ENCODE measurements around the gene CCSER1.
"Not testable (repeated sequence)": the region's sequence is repeated elsewhere in the genome, so short reads cannot be mapped to it uniquely, and the experiment has no call there.

The CCSER1 gene

GRCh38 chr4:91592125-91592524 lies 1464.9 kb downstream of the CCSER1 start:
- no peak for DNase-seq (ENCODE audit: low read depth)

- DNase-seq (ENCODE audit: low read depth) = no peak
These were observed 1469.5 kb downstream of the CCSER1 start for GRCh38 chr4:91596718-91597117.

GRCh38 chr4:91598696-91599095 lies 1471.5 kb downstream of the CCSER1 start:
- no peak for DNase-seq (ENCODE audit: low read depth)

- no peak for DNase-seq (ENCODE audit: low read depth)
These were observed 1473.1 kb downstream of the CCSER1 start for GRCh38 chr4:91600301-91600700.

- DNase-seq (ENCODE audit: low read depth) = no peak
These were observed 1474.2 kb downstream of the CCSER1 start for GRCh38 chr4:91601401-91601800.

- no peak for DNase-seq (ENCODE audit: low read depth)
These were observed 1484.6 kb downstream of the CCSER1 start for GRCh38 chr4:91611782-91612181.

- no peak for DNase-seq (ENCODE audit: low read depth)
These were observed 1493.8 kb downstream of the CCSER1 start for GRCh38 chr4:91620952-91621351.

- no peak for DNase-seq (ENCODE audit: low read depth)
These were observed 1494.3 kb downstream of the CCSER1 start for GRCh38 chr4:91621446-91621845.

GRCh38 chr4:91622925-91623602 lies 1495.9 kb downstream of the CCSER1 start:
- no peak for DNase-seq (ENCODE audit: low read depth)

- DNase-seq (ENCODE audit: low read depth) = not testable (repeated sequence)
These were observed 1496.4 kb downstream of the CCSER1 start for GRCh38 chr4:91623603-91623967.

GRCh38 chr4:91630054-91630453 lies 1502.9 kb downstream of the CCSER1 start:
- DNase-seq (ENCODE audit: low read depth) = no peak

GRCh38 chr4:91630764-91631163 lies 1503.6 kb downstream of the CCSER1 start:
- no peak for DNase-seq (ENCODE audit: low read depth)

- no peak for DNase-seq (ENCODE audit: low read depth)
These were observed 1504.1 kb downstream of the CCSER1 start for GRCh38 chr4:91631335-91631734.

- no peak for DNase-seq (ENCODE audit: low read depth)
These were observed 1508.9 kb downstream of the CCSER1 start for GRCh38 chr4:91636083-91636482.

Measured in activated T-cell treated with anti-CD3 and anti-CD28 coated beads for 24 hours (primary cell).